Heart right ventricle (tissue), 16 donors: Measurements from ENCODE around the gene ZWILCH. TPM values are rescaled to one million over a fixed set of nuclear protein-coding genes. Genes with fewer than 3 reads are reported as not detected.

ENCODE experiments used
- ATAC-seq, 8 donors: fragments of 200-7000 bp; cut with Tn5 transposase; one replicate each; pipeline ENCODE4 v1.9.1; 2020; ENCODE audit warnings: mild to moderate bottlenecking in 8 of 8, moderate library complexity in 8 of 8, moderate number of reproducible peaks in 1 of 8
- DNase-seq, 2 donors: peaks; one replicate each; pipeline ENCODE4 v3.0.0-alpha.2; 2020
- H3K27ac ChIP-seq, 10 donors: fragments of 200-600 bp; sonication (generic) in 2 of 10; one replicate each; pipeline versions ENCODE4 v1.5.0 to v1.8.0; 2020 to 2022; ENCODE audit warnings: mild to moderate bottlenecking in 3 of 10
- H3K27me3 ChIP-seq, 7 donors: fragments of 200-600 bp; one replicate each; pipeline ENCODE4 v1.8.0; 2021 to 2022; ENCODE audit warnings: mild to moderate bottlenecking in 2 of 7
- H3K36me3 ChIP-seq, 9 donors: fragments of 200-600 bp; sonication (generic) in 1 of 9; one replicate each; pipeline versions ENCODE4 v1.5.0 to v1.8.0; 2020 to 2022; ENCODE audit warnings: mild to moderate bottlenecking in 2 of 9
- H3K4me1 ChIP-seq, 9 donors: fragments of 200-600 bp; sonication (generic) in 1 of 9; one replicate each; pipeline versions ENCODE4 v1.5.0 to v1.8.0; 2020 to 2022; ENCODE audit warnings: mild to moderate bottlenecking in 4 of 9
- H3K4me3 ChIP-seq, 10 donors: fragments of 200-600 bp; sonication (generic) in 2 of 10; one replicate each; pipeline versions ENCODE4 v1.5.0 to v1.8.0; 2020 to 2022; ENCODE audit warnings: mild to moderate bottlenecking in 7 of 10, moderate library complexity in 2 of 10
- H3K9me3 ChIP-seq, 11 donors: fragments of 200-600 bp in 10 of 11; sonication (generic) in 2 of 11; one replicate each; pipeline versions ENCODE4 v1.5.0 to v1.8.0; 2013 to 2022; ENCODE audit warnings: mild to moderate bottlenecking in 2 of 11, control low read depth in 1 of 11, moderate library complexity in 1 of 11
- WGBS, 2 donors: extraction: QIAGEN DNeasy Blood & Tissue Kit; methylation state at CpG; one replicate each; pipeline ENCODE4 v1.1.7; 2013; ENCODE audit warnings: inconsistent platforms in 1 of 2; 5-methylcytosine and 5-hydroxymethylcytosine counted together
- intact Hi-C, 10 donors: fragments of 100-400 bp; cut with DNase I; formaldehyde crosslinking; loops; one replicate each; pipeline versions ENCODE4 v1.11.1 to v1.14.2; 2022
- polyA plus RNA-seq, 2 donors: library from polyadenylated mRNA; stranded (reverse); fragments of 200-250 nt; gene quantifications; one replicate each; pipeline ENCODE4 v1.2.3, GENCODE V29; 2013
- total RNA-seq, 10 donors: library from RNA; stranded (reverse); fragmentation: NEBNext Ultra II Directional in 3 of 10; extraction: Animal tissue kit (Norgen Biotek cat#: 25700) in 3 of 10; gene quantifications; one replicate each; pipeline versions ENCODE4 v1.2.1 to v1.2.4, GENCODE V29; 2021 to 2023
- TF ChIP-seq, protein P1 (sequence below), 9 donors: fragments of 200-600 bp; sonication (generic) in 2 of 9; IDR thresholded peaks; one replicate each; pipeline versions ENCODE4 v1.5.0 to v1.8.0; 2021 to 2022; ENCODE audit warnings: antibody characterized with exemption in 9 of 9, mild to moderate bottlenecking in 5 of 9, moderate library complexity in 1 of 9
- donor health status: Arrhythmogenic right ventricular cardiomyopathy.
- donor health status: ischemic (EF 13 %, LVEDD 7.1; RV severe dilation, severe dysfunction).
- donor health status: healthy with polysubstance abuse.
- donor health status: DM: no; HTN: yes; CAD: no.
- donor health status: DM: no; HTN: no; CAD: no.
- donor health status: ischemic (EF 25% LVEDD 6.9; RV normal size, moderate dysfunction).
- donor health status: ischemic (EF 25% LVEDD 5.7; RV mildly dilated, moderate dysfunction).
- donor health status: healthy.
- donor health status: DM: yes; HTN: yes; CAD: no.
- donor health status: Ischemic cardiomyopathy.
- donor health status: ischemic (EF 35%, LVEDD 5.7; RV mildly dilated, moderate dysfunction).
- donor health status: nonischemic (EF 11% LVEDD 7.7; RV severe dilation, severe dysfunction).
- donor health status: DM: yes; HTN: yes; CAD: no.
- donor health status: PGD.
- donor health status: ischemic (EF 29% LVEDD 5.4; RV normal size, mild dysfunction).
- donor health status: nonischemic (EF 23%, LVEDD 6.1; RV moderate dilation, normal function).

Gene ZWILCH
- total and polyA plus RNA-seq, 12 donors = 1.5 to 6.6 (median 2.3) TPM

DNA sequence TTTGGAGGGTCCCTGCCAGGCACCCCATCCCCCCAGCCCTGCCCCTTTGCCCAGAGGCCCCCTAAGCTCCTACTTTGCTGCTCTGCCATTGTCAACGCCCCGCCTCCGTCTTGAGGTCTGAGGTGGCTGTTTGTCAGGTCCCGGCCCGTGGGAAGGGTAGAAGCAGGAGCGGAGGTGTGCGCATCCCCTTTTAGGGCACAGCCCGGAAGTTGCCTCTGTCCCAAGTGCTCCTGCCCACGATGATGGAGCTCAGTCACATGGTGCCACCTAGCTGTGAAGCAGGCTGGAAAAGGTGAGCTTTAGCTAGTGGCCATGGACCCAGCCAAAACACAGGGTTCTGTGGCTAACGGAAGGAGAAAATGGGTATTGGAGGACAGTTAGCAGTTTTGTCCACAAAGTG, 89.2 kb downstream of the ZWILCH start:
- H3K27me3 ChIP-seq = no peaks in the 10 kb centered on the region
- H3K27ac ChIP-seq = no peak overlapping the region
- H3K4me3 ChIP-seq = no peak overlapping the region
- no peaks in the 10 kb centered on the region for H3K4me1 ChIP-seq
- ATAC-seq (peak in 2 of 8 donors; percentile 13 to 28), DNase-seq (no peak)
- no peaks in the 10 kb centered on the region for H3K9me3 ChIP-seq
- TF ChIP-seq, protein P1, sequence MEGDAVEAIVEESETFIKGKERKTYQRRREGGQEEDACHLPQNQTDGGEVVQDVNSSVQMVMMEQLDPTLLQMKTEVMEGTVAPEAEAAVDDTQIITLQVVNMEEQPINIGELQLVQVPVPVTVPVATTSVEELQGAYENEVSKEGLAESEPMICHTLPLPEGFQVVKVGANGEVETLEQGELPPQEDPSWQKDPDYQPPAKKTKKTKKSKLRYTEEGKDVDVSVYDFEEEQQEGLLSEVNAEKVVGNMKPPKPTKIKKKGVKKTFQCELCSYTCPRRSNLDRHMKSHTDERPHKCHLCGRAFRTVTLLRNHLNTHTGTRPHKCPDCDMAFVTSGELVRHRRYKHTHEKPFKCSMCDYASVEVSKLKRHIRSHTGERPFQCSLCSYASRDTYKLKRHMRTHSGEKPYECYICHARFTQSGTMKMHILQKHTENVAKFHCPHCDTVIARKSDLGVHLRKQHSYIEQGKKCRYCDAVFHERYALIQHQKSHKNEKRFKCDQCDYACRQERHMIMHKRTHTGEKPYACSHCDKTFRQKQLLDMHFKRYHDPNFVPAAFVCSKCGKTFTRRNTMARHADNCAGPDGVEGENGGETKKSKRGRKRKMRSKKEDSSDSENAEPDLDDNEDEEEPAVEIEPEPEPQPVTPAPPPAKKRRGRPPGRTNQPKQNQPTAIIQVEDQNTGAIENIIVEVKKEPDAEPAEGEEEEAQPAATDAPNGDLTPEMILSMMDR (IDR thresholded peaks at IDR 0.05) = peak in 1 of 9 donors; percentile 10
- no peaks in the 10 kb centered on the region for H3K36me3 ChIP-seq
- 82 to 85% methylated on average over 10 of the region's 10 CpGs for WGBS, 2 donors
- intact Hi-C loops = no loop called here

DNA sequence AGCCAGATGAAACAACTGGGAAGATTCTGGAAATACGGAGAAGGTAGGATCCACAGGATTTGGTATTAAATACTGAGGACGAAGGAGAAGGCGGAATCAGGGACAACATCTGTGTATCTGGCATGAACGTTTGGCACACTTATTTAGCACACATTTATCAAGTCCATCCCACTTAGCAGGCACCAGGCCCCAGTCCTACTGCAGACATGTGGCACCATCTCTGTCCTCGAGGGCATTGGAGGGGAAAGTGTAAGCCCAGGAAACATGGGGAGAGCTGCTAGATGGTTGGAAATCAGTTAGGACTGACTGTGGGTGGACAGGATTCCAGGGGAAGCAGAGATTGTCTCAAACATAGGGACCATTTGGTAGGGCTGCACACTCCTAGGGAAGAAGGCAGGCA, 89.7 kb downstream of the ZWILCH start:
- Histone ChIP-seq H3K36me3 (no peaks in the 10 kb centered on the region), H3K27ac (no peak overlapping the region), H3K4me1 (no peaks in the 10 kb centered on the region), H3K27me3 (no peaks in the 10 kb centered on the region), H3K9me3 (no peaks in the 10 kb centered on the region), H3K4me3 (no peak overlapping the region)
- intact Hi-C loops = no loop called here
- no peak for DNase-seq
- TF ChIP-seq, protein P1 (IDR thresholded peaks at IDR 0.05) = no peak
- 78% methylated on average over 5 of the region's 5 CpGs for WGBS, 2 donors
- no peak for ATAC-seq

DNA sequence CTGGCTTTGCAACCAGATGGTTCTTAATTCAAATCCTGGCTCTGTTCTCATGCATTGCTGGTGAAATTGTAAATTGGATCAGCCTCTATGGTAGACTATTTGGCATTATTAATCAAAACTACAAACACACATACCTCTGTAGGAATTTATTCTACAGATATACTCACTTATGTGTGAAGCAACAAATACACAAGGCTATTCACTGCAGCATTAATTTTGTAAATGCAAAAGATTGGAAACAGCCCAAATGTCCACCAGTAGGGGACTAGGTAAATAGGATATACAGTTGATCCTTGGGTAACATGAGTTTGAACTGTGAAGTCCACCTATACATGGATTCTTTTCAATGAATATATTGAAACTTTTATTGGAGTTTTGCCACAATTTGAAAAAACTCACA, 90.2 kb downstream of the ZWILCH start:
- no peak overlapping the region for H3K27ac ChIP-seq

DNA sequence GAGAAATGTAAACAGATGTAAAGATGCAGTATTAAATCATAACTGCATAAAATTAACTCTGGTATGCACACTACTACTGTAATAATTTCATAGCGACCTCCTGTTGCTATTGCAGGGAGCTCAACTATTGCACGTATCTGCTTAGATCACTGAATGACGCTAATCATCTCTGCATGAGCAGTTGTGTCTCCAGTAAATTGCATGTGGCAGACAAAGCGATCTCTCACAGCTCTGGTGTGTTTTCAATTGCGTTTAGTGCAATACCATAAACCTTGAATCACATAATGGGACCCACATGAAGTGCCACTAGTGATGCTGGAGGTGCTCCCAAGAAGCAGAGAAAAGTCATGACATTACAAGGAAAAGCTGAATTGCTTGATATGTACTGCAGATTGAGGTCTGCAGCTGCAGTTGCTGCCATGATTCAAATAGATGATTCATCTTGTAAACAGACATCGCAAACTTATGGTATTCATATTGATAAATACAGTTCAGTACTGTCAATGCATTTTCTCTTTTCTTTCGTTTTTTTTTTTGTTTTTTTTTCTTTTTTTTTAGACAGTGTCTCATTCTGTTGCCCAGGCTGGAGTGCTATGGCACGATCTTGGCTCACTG, 90.9 kb downstream of the ZWILCH start:
- H3K4me1 ChIP-seq = no peaks in the 10 kb centered on the region
- 84 to 87% methylated on average over 8 of the region's 8 CpGs for WGBS, 2 donors
- ATAC-seq (no peak), DNase-seq (no peak)
- TF ChIP-seq, protein P1 (IDR thresholded peaks at IDR 0.05) = no peak
- no peak overlapping the region for H3K27ac ChIP-seq
- no peak overlapping the region for H3K4me3 ChIP-seq
- H3K27me3 ChIP-seq = no peaks in the 10 kb centered on the region
- no peaks in the 10 kb centered on the region for H3K36me3 ChIP-seq
- intact Hi-C loops = no loop called here
- no peaks in the 10 kb centered on the region for H3K9me3 ChIP-seq

More for the DNA sequence above, 90.2 kb downstream of the ZWILCH start:
- H3K9me3 ChIP-seq = no peaks in the 10 kb centered on the region
- ATAC-seq (no peak), DNase-seq (no peak)
- H3K36me3 ChIP-seq = no peaks in the 10 kb centered on the region
- H3K4me3 ChIP-seq = no peak overlapping the region
- TF ChIP-seq, protein P1 (IDR thresholded peaks at IDR 0.05) = no peak
- no peaks in the 10 kb centered on the region for H3K27me3 ChIP-seq
- H3K4me1 ChIP-seq = no peaks in the 10 kb centered on the region
- intact Hi-C loops = no loop called here
